Keratinocyte (primary cell): ENCODE measurements around the gene ZNF521. TPM values are rescaled to one million over a fixed set of nuclear protein-coding genes. Genes with fewer than 3 reads are reported as not detected.

Experiments used
- DNase-seq: peaks from one replicate; pipeline ENCODE4 v3.0.0-alpha.2; 2011; ENCODE audit warnings: low read depth, missing footprints, low spot score
- FAIRE-seq: peaks from 2 replicates; lab custom pipeline; 2011; peaks lifted over from hg19 to GRCh38; lab: Jason Lieb, UNC
- H2AFZ ChIP-seq: 2 replicates; pipeline ENCODE4 v1.6.0; 2012; ENCODE audit warnings: low read length, control low read depth, inconsistent platforms; ENCODE audit not compliant: control insufficient read depth
- H3K27ac ChIP-seq: 2 replicates; pipeline ENCODE4 v1.5.1; 2011; ENCODE audit warnings: low read length; ENCODE audit not compliant: control insufficient read depth, insufficient read depth
- H3K27me3 ChIP-seq: 3 replicates; pipeline ENCODE4 v1.6.0; 2011; ENCODE audit warnings: low read length; ENCODE audit not compliant: control insufficient read depth, insufficient read depth; ENCODE audit errors: extremely low read depth
- H3K36me3 ChIP-seq, 2 experiments: 2 replicates in 1 of 2; 3 replicates in 1 of 2; pipeline ENCODE4 v1.5.1; 2011; ENCODE audit warnings: low read length in 2 of 2, mild to moderate bottlenecking in 1 of 2; ENCODE audit not compliant: control insufficient read depth in 2 of 2, insufficient read depth in 2 of 2; ENCODE audit errors: extremely low read depth in 1 of 2
- H3K4me1 ChIP-seq: 3 replicates; pipeline ENCODE4 v1.5.1; 2011; ENCODE audit warnings: low read length; ENCODE audit not compliant: control insufficient read depth, insufficient read depth; ENCODE audit errors: extremely low read depth
- H3K4me2 ChIP-seq: 3 replicates; pipeline ENCODE4 v1.6.0; 2011; ENCODE audit warnings: low read depth, low read length; ENCODE audit not compliant: control insufficient read depth, insufficient read depth; ENCODE audit errors: extremely low read depth
- H3K4me3 ChIP-seq, 3 experiments: fragments of 200-600 bp in 1 of 3; sonication (generic) in 1 of 3; 2 replicates in 2 of 3; 3 replicates in 1 of 3; pipeline ENCODE4 v1.5.1; 2011 to 2016; ENCODE audit warnings: low read length in 3 of 3, mild to moderate bottlenecking in 3 of 3, control low read depth in 2 of 3, inconsistent platforms in 1 of 3, low read depth in 1 of 3, mixed read lengths in 1 of 3, mixed run types in 1 of 3, moderate library complexity in 1 of 3; ENCODE audit not compliant: control insufficient read depth in 2 of 3, insufficient read depth in 2 of 3; ENCODE audit errors: extremely low read depth in 1 of 3
- H3K79me2 ChIP-seq: 2 replicates; pipeline ENCODE4 v1.6.0; 2012; ENCODE audit warnings: low read length; ENCODE audit not compliant: control insufficient read depth, insufficient read depth
- H3K9ac ChIP-seq: 3 replicates; pipeline ENCODE4 v1.6.0; 2011; ENCODE audit warnings: low read length; ENCODE audit not compliant: control insufficient read depth, insufficient read depth; ENCODE audit errors: extremely low read depth
- H3K9me1 ChIP-seq: 3 replicates; pipeline ENCODE4 v1.6.0; 2011; ENCODE audit warnings: low read length; ENCODE audit not compliant: control insufficient read depth, insufficient read depth; ENCODE audit errors: extremely low read depth
- H3K9me3 ChIP-seq: 2 replicates; pipeline ENCODE4 v1.5.1; 2012; ENCODE audit warnings: low read depth, low read length; ENCODE audit not compliant: control insufficient read depth
- H4K20me1 ChIP-seq: 3 replicates; pipeline ENCODE4 v1.6.0; 2011; ENCODE audit warnings: low read length; ENCODE audit not compliant: control insufficient read depth, insufficient read depth; ENCODE audit errors: extremely low read depth
- EZH2 ChIP-seq: IDR thresholded peaks from one replicate; pipeline ENCODE4 v1.6.1; 2012; ENCODE audit warnings: inconsistent platforms, mild to moderate bottlenecking, low read length, moderate library complexity
- dilution Hi-C: fragments of 300-500 bp; cut with MboI; formaldehyde crosslinking; loops from one replicate; pipeline ENCODE4 v1.7.0; 2020; ENCODE audit warnings: low sequenced_read_pairs; ENCODE audit not compliant: extremely low pct_ligation_motif_present
- polyA plus RNA-seq, 5 experiments: library from polyadenylated mRNA; depleted of rRNA in 3 of 5; stranded (reverse) in 3 of 5; stranded (forward) in 1 of 5; unstranded in 1 of 5; fragments of >200 nt; gene quantifications; 1 replicate in 1 of 5; 2 replicates in 3 of 5; 3 replicates in 1 of 5; pipeline versions ENCODE4 v1.2.1 to v1.2.3, GENCODE V29; 2011 to 2012; ENCODE audit warnings: missing spikeins in 2 of 5, low read depth in 1 of 5, low replicate concordance in 1 of 5
- TF ChIP-seq, protein P1 (sequence below), 3 experiments: IDR thresholded peaks in 1 of 3; conservative IDR thresholded peaks in 1 of 3; optimal IDR thresholded peaks in 1 of 3; 2 replicates in 2 of 3; 3 replicates in 1 of 3; pipeline versions ENCODE3 to v1.5.1; 2011; ENCODE audit warnings: low read length in 3 of 3, mild to moderate bottlenecking in 3 of 3, moderate library complexity in 2 of 3, control low read depth in 1 of 3, inconsistent platforms in 1 of 3; ENCODE audit not compliant: insufficient read depth in 2 of 3; ENCODE audit errors: extremely low read depth in 1 of 3

Gene ZNF521
- polyA plus RNA-seq, 1 donor (not counting 4 experiments of a cell fraction or from before 2014, with no cell fraction given) = 0.07 TPM

DNA sequence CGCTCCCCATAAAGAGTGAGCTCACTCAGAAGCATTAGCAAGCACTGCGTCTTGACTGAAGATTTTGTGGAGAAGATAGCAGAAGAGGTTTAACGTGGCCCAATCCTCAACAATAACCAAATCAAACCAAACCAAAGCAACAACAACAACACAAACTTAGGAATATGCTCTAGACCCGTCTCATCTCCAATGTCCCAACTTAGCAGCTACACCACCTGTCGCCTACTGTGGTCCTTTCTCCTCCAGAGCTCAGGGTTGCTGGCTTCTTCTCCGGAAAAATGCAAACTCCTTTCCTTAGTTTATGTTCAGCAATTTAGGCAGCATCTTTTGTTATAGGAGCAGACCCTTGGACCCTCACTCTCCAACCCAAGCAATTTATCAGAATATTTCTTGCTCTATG lies 301.4 kb downstream of the ZNF521 start:
- no peak overlapping the region for H3K27ac ChIP-seq
- no peaks in the 10 kb centered on the region for H3K27me3 ChIP-seq
- H3K4me3 ChIP-seq = no peak overlapping the region
- DNase-seq = no peak
- peaks cover 4% of the 10 kb centered on the region for H3K4me1 ChIP-seq
- H3K9me1 ChIP-seq = no peaks in the 10 kb centered on the region
- dilution Hi-C loops = no loop called here
- no peaks in the 10 kb centered on the region for H3K9me3 ChIP-seq
- no peak overlapping the region for H3K4me2 ChIP-seq
- no peaks in the 10 kb centered on the region for H4K20me1 ChIP-seq
- TF ChIP-seq EZH2 = no peak
- TF ChIP-seq, protein P1, sequence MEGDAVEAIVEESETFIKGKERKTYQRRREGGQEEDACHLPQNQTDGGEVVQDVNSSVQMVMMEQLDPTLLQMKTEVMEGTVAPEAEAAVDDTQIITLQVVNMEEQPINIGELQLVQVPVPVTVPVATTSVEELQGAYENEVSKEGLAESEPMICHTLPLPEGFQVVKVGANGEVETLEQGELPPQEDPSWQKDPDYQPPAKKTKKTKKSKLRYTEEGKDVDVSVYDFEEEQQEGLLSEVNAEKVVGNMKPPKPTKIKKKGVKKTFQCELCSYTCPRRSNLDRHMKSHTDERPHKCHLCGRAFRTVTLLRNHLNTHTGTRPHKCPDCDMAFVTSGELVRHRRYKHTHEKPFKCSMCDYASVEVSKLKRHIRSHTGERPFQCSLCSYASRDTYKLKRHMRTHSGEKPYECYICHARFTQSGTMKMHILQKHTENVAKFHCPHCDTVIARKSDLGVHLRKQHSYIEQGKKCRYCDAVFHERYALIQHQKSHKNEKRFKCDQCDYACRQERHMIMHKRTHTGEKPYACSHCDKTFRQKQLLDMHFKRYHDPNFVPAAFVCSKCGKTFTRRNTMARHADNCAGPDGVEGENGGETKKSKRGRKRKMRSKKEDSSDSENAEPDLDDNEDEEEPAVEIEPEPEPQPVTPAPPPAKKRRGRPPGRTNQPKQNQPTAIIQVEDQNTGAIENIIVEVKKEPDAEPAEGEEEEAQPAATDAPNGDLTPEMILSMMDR (optimal IDR thresholded peaks at IDR 0.05 in 1 of 3, IDR thresholded peaks at IDR 0.05 in 1 of 3, conservative IDR thresholded peaks at IDR 0.05 in 1 of 3; ENCODE audit: extremely low read depth in 1 of 3, insufficient read depth in 2 of 3, low read length in 3 of 3) = no peak
- no peaks in the 10 kb centered on the region for H3K36me3 ChIP-seq
- no peak for FAIRE-seq
- H3K9ac ChIP-seq = no peak overlapping the region
- no peak overlapping the region for H2AFZ ChIP-seq
- no peaks in the 10 kb centered on the region for H3K79me2 ChIP-seq

DNA sequence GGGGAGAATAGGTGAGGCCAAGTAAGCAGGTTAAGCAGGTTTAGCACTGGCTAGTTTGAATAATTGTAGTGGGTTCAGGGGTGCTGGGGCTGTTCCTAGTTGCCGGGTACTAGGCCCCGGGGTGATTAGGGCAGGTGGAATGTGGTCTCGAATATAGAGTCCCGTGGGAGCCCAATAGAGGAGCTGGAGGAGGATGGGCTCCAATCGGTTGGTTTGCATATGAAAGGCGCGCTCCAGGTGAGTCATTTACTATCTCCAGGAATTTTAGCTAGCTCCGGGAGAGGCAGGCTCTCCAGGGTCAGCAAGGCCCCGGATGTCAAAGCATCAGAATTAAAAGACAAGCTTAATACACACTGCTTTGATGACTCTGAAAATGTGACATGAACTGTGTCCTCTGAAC lies 304.0 kb downstream of the ZNF521 start:
- no peak overlapping the region for H3K27ac ChIP-seq
- H3K4me1 ChIP-seq = no peaks in the 10 kb centered on the region
- DNase-seq (no peak), FAIRE-seq (no peak)
- no peaks in the 10 kb centered on the region for H3K36me3 ChIP-seq
- H3K4me2 ChIP-seq = no peak overlapping the region
- no peak overlapping the region for H3K4me3 ChIP-seq
- H3K27me3 ChIP-seq = no peaks in the 10 kb centered on the region
- TF ChIP-seq EZH2 = no peak
- TF ChIP-seq, protein P1 (optimal IDR thresholded peaks at IDR 0.05 in 1 of 3, IDR thresholded peaks at IDR 0.05 in 1 of 3, conservative IDR thresholded peaks at IDR 0.05 in 1 of 3; ENCODE audit: extremely low read depth in 1 of 3, insufficient read depth in 2 of 3, low read length in 3 of 3) = no peak
- dilution Hi-C loops = no loop called here
- H4K20me1 ChIP-seq = no peaks in the 10 kb centered on the region
- no peaks in the 10 kb centered on the region for H3K9me3 ChIP-seq
- no peak overlapping the region for H3K9ac ChIP-seq
- H2AFZ ChIP-seq = no peak overlapping the region
- no peaks in the 10 kb centered on the region for H3K79me2 ChIP-seq
- no peaks in the 10 kb centered on the region for H3K9me1 ChIP-seq
